ENCODE results near the gene SLC35G6.

SLC35G6 gene

DNA sequence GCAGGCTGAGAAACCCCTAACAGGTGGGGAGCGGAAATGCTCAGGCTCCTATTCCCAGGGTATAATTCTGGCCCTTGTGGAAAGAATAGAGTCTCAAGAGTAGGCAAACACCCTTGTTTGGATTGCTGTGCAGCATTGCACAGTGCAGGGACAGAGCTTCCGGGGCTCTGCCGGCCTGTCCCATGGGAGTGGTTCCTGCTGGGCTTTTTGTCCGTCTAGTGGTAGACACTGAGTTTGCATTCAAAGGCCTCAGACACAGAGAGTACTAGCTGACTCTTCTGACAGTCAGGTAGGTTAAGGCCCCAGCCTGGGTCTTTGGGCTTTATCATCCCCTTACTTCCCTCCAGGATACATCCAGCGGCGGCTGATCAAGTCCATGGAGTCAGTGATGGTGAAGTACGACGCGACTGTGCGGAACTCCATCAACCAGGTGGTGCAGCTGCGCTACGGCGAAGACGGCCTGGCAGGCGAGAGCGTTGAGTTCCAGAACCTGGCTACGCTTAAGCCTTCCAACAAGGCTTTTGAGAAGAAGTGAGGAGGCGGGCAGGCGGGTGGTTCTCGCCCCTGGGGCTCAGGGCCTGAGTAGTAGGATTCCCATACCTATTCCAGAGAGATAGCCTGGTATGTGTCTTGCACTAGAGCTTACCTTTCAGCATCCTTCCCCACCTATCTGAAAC lies 21.1 kb downstream of the SLC35G6 start:
- DNase-seq (ENCODE audit: low read depth in 2 of 3, low spot score in 1 of 3), result no peak

DNA sequence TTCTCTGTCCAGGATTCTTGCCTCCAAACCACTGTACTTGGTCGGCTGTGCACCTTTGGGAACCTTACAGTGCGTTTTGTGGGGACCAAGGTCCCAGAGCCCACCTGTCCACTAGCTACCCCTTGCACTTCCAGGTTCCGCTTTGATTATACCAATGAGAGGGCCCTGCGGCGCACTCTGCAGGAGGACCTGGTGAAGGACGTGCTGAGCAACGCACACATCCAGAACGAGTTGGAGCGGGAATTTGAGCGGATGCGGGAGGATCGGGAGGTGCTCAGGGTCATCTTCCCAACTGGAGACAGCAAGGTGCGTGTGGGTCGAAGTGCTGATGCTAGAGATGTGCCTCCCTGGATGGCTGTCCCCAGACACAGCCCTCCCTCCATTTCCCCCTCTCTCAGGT lies 21.7 kb downstream of the SLC35G6 start:
- DNase-seq (ENCODE audit: low read depth in 2 of 3, low spot score in 1 of 3), result no peak

DNA sequence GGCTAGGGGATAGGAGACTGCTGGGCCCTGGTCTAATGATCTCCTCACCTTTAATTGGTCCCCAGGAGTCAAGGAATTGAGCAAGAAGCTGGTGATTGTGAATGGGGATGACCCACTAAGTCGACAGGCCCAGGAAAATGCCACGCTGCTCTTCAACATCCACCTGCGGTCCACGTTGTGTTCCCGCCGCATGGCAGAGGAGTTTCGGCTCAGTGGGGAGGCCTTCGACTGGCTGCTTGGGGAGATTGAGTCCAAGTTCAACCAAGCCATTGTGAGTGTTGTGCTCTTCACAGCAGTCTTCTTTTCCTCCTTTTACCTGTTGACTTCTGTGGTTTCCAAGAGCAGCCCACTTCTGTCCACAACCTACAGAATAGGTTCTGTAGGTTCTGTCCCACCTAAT lies 22.3 kb downstream of the SLC35G6 start:
- no peak for DNase-seq (ENCODE audit: low read depth in 2 of 3, low spot score in 1 of 3)

- DNase-seq (ENCODE audit: low read depth in 2 of 3, low spot score in 1 of 3), result no peak
Observed at GRCh38 chr17:7508145-7508544, 26.9 kb downstream of the SLC35G6 start.

DNA sequence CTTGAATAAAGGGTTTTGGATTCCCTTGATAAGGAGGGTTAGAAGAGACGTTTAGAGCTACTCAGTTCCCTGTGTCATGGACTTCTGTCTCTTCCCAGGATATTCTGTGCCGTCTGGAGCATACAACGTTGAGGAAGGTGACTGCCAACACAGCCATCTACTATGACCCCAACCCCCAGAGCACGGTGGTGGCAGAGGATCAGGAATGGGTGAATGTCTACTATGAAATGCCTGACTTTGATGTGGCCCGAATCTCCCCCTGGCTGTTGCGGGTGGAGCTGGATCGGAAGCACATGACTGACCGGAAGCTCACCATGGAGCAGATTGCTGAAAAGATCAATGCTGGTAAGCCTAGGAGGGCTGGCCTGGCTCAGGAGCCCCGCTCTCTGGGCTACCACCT lies 27.6 kb downstream of the SLC35G6 start:
- DNase-seq (ENCODE audit: low read depth in 2 of 3, low spot score in 1 of 3), result no peak

DNA sequence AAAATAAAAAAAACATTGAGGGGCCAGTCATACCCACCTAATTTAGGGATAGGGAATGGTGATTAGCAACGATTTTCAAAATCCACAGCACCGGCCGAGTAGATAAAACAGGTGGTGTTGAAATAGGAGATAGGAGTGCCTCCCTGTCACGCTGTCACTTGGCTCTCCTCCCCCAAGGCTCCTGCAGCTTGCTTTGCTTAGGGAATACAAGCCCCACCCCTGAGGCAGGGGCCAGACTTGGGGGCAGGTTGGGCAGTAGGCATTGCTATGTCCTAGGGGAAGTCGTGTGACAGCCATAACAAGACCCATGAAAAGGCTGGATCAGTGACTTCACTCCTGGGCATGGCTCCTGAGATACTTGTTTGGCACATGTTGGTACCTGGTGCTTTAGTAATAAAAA lies 28.7 kb downstream of the SLC35G6 start:
- DNase-seq (ENCODE audit: low read depth in 2 of 3, low spot score in 1 of 3), result no peak

- no peak for DNase-seq (ENCODE audit: low read depth in 2 of 3, low spot score in 1 of 3)
Observed at GRCh38 chr17:7511108-7511507, 29.9 kb downstream of the SLC35G6 start.

DNA sequence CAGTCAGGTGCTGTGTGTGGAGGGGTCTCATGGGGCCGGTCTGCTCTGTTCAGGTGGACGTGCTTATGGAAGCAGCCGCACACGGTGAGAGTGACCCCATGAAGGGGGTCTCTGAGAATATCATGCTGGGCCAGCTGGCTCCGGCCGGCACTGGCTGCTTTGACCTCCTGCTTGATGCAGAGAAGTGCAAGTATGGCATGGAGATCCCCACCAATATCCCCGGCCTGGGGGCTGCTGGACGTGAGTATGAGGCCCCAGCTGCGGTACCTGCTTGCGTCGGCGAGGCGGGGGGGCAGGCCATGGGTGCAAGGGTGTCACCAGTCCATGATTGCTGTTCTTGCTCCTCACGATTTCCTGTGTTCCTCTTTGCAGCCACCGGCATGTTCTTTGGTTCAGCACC lies 30.9 kb downstream of the SLC35G6 start:
- no peak for DNase-seq (ENCODE audit: low read depth in 2 of 3, low spot score in 1 of 3)

DNA sequence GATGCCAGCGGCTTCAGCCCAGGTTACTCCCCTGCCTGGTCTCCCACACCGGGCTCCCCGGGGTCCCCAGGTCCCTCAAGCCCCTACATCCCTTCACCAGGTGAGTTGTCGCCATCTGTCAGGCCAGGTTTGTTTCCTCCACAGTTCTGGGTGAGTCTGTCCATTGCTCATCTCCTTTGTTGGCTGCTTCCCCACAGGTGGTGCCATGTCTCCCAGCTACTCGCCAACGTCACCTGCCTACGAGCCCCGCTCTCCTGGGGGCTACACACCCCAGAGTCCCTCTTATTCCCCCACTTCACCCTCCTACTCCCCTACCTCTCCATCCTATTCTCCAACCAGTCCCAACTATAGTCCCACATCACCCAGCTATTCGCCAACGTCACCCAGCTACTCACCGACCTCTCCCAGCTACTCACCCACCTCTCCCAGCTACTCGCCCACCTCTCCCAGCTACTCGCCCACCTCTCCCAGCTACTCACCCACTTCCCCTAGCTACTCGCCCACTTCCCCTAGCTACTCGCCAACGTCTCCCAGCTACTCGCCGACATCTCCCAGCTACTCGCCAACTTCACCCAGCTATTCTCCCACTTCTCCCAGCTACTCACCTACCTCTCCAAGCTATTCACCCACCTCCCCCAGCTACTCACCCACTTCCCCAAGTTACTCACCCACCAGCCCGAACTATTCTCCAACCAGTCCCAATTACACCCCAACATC lies 31.7 kb downstream of the SLC35G6 start:
- no peak for DNase-seq (ENCODE audit: low read depth in 2 of 3, low spot score in 1 of 3)

DNA sequence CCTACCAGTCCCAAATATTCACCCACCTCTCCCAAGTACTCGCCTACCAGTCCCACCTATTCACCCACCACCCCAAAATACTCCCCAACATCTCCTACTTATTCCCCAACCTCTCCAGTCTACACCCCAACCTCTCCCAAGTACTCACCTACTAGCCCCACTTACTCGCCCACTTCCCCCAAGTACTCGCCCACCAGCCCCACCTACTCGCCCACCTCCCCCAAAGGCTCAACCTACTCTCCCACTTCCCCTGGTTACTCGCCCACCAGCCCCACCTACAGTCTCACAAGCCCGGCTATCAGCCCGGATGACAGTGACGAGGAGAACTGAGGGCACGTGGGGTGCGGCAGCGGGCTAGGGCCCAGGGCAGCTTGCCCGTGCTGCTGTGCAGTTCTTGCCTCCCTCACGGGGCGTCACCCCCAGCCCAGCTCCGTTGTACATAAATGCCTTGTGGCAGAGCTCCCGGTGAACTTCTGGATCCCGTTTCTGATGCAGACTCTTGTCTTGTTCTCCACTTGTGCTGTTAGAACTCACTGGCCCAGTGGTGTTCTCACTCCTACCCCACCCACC lies 32.7 kb downstream of the SLC35G6 start:
- no peak for DNase-seq (ENCODE audit: low read depth in 2 of 3, low spot score in 1 of 3)

GRCh38 chr17:7515911-7516610 lies 34.8 kb downstream of the SLC35G6 start:
- no peak for DNase-seq (ENCODE audit: low read depth in 2 of 3, low spot score in 1 of 3)

DNA sequence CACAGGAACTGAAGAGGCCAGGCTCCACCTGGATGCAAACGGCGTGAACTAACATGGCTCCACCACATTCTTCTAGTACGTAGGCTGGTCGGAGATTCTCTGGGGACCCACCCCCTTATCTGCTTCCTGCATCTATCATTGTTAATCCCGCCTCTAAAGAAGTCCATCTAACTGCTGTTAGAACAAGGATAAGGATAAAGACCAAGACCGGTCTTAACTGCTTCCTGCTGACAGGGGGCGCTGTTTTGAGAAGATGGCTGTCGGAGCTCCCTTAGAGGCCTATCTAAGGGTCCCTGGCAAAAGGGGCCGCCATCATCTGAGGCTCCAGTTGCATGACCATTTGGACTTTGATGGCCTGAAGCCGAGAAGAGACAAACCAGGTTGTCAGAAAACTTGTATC lies 41.8 kb downstream of the SLC35G6 start:
- DNase-seq (ENCODE audit: low read depth in 2 of 3, low spot score in 1 of 3), result peak; percentile 17 to 48 (median 38)

GRCh38 chr17:7528842-7529241 lies 47.6 kb downstream of the SLC35G6 start:
- no peak for DNase-seq (ENCODE audit: low read depth in 2 of 3, low spot score in 1 of 3)

DNA sequence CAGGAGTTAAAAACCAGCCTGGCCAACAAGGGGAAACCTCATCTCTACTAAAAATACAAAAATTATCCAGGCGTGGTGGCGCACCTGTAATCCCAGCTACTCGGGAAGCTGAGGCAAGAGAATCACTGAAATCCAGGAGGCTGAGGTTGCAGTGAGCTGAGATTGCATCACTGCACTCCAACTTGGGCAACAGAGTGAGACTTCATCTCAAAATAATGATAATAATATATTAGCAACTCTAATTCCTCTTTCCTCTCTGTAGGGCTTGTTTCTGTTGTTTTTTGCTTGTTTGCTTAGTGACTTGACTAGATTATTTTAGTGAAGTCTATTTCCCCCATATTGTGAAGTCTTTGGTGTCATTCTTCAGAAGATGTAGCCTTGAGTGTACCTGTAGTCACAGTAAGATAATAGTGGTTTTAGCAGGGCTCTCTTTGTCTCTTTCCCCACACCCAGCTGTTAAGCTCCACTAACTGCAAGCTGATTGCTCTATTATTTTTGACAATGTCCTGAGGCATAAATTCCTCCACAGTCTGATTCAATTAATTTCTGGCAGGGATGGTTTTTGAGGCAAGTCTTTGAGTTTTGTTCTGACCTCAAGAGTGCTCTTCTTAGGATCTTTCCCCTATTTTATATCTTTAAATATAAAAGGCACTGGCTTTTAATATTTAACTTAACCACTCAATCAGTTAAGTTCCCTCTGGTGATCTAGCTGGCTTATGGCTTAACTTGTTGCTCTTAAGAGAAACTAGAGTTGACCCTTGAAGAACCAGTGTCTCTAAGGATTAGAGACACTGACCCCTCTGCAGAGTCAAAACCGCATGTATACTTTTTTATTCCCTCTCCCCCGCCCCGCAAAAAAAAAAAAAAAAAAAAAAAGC lies 49.0 kb downstream of the SLC35G6 start:
- DNase-seq (ENCODE audit: low read depth in 2 of 3, low spot score in 1 of 3), result no peak
